HG03280 (cell line): Measurements from ENCODE around the gene TNNI2.

Experiments used
- ATAC-seq: cut with Tn5 transposase; IDR thresholded peaks from one replicate; pipeline ENCODE4 v1.9.1; 2021; ENCODE audit warnings: mild to moderate bottlenecking, moderate library complexity; ENCODE audit not compliant: unreplicated experiment

The TNNI2 gene

GRCh38 chr11:1844221-1845094, 5.7 kb downstream of the TNNI2 start:
- ATAC-seq = no peak

GRCh38 chr11:1845095-1845429, 6.3 kb downstream of the TNNI2 start:
- ATAC-seq = no peak

DNA sequence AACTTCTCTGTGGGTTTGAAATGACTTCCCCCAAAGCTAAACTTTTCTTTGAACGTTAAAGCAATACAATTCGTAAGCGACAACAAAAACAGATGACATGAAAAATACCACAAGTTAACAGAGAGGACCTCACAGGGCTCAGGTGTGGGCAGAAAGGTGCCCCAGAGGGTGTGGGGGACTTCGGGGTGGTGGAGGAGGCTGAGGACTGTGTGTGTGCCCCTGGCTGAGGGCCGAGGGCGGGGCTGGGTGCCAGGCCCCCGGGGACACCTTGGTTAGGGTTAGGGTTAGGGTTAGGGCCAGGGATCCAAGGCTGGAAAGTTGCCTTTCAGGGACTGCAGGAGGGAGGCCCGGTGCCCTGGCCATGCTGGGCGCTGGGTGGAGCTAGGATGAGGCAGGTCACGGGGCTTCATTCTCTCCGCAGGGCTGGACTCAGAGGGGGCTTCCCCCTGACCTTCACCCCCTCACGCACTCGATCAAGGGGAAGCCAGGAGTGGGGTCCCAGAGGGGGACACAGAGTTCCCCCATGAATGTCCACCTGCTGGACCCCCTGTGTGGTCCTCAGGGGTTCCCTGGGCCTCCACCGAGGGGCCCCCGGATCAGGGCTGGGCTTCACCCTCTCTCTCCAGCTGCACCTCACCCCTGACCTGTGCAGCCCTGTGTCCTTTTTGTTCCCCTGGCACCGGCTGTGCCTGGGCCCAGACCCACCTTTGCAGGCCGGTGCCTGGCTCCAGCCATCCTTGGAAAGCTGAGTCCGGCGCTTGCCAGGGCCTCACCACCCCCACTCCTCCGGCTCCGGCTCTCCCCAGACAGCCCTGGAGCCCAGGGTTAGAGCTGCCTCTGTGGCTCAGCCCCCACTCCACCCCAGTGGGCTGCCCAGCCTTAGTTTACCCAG, 7.0 kb downstream of the TNNI2 start:
- no peak for ATAC-seq

DNA sequence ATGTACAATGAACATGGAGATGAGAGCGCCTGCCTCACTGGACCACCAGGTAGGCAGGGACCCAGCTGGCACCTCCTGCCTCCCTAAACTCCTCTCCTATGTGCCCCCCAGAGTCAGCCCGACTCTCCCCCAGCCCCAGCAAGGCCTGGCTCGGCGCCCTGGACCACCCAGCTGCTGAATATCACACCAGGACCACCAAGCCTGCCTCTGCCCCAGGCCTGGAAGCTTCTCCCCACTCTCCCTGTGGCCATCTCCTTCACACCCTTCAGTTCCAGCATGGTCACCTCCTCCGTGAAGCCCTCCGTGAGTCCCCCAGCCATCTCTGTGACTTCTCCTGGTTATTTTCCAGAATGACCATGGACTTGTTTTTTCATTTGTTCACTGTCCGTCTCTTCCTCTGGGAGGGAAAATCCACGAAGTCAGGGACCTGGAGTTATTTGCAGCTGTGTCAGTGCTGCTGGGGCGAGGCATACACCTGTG, 7.7 kb downstream of the TNNI2 start:
- no peak for ATAC-seq

- ATAC-seq = no peak
These were observed 8.4 kb downstream of the TNNI2 start for GRCh38 chr11:1847006-1847735.

- no peak for ATAC-seq
These were observed 9.3 kb downstream of the TNNI2 start for GRCh38 chr11:1847926-1848639.

GRCh38 chr11:1848640-1849430, 10.1 kb downstream of the TNNI2 start:
- no peak for ATAC-seq

DNA sequence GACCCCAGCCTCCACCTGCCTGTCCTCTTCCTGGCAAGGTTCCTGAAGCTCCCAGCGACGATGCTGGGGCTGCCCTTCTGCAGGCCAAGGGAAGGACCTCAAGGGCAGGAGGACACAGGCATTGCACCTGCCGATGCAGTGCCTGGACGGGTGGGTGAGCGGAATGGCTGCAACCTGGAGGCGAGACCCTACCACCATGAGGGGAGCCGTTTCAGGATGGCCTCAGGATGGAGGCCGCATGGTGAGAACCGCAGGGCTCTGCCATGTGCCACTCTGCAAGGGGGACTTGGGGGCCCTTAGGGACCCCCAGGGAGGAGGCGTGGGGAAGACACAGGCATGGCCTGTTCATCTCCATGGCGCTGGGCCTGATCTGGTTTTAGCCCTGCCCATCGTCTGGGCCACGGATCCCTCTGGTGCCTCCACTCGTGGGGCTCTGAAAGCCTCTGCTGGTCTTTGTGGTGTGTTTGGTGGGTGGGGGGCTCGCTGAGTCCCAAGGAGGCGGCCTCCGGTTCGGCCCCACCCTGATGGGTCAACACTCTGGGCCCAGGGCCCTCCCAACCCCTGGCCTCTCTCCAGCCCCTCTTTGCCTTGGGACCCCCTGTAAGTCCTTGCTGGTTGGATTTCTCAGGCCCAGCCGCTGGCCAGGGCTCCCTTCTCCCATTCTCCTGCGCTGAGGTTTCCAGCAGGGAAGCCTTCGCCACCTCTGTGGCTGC, 12.8 kb downstream of the TNNI2 start:
- no peak for ATAC-seq

GRCh38 chr11:1852271-1852876, 13.6 kb downstream of the TNNI2 start:
- peak; percentile 0 for ATAC-seq

- ATAC-seq = peak; percentile 53
These were observed 14.1 kb downstream of the TNNI2 start, which contains the start of gene LSP1 for GRCh38 chr11:1852877-1853276. Gene LSP1, plus strand, starts transcription at chr11:1853084. Its CDS starts 61 bp downstream, at chr11:1853145.

DNA sequence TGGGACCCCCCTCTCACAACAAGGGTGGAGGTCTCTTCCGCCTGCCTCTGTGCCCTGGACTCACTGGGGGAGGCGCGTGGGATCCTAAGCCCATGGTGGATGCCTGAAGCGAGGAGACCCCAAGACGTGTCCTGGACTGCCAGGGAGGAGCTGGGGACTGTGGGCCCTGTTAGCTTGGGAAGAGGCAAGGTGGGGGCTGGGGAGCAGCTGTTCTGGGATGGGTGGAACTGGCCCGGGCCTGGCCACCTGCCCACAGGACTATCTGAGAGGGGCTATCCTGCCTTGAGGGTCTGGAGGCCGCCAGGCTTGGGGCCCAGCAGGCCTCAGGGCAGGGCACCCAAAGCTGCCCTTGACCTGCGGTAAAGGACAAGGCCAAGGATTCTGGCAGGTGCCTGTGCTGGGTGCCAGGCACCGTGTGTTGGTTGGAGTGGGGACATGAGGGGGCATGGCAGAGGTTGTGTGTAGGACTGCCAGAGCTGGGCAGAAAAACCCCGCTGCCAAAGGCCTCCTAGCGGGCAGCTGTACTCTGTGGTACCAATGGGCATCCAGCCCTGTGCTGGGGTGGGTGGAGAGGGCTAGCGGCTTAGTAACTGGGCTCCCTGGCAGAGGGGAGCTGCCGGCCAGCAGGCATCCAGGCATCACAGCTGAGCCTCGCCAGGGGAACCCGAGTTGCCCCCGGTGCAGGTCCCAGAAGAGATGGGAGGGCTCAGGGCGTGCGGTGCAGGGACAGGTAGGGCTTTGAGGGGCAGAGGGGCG, 14.8 kb downstream of the TNNI2 start:
- no peak for ATAC-seq

- peak; percentile 18 for ATAC-seq
These were observed 15.6 kb downstream of the TNNI2 start for GRCh38 chr11:1854132-1854948.

GRCh38 chr11:1854949-1855885, 16.4 kb downstream of the TNNI2 start:
- peak; percentile 23 for ATAC-seq

DNA sequence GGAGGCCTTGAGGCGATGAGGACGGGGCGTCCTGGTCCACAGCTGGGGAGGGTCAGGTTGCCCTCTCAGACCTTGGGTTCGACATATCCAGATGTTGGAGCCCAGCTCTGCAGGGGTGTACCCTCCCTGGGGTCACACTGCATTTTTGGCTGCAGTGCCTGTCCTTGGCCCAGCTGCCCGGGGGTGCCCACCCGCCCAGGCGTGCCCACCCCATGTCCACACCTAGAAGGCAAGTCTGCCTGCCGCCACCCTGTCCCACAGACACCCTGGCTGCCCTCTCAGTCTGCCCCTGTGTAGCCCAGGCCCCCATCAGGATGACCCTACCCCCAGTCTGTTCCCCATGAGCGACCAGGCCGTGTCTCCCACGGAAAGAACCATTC, 17.1 kb downstream of the TNNI2 start:
- ATAC-seq = no peak

DNA sequence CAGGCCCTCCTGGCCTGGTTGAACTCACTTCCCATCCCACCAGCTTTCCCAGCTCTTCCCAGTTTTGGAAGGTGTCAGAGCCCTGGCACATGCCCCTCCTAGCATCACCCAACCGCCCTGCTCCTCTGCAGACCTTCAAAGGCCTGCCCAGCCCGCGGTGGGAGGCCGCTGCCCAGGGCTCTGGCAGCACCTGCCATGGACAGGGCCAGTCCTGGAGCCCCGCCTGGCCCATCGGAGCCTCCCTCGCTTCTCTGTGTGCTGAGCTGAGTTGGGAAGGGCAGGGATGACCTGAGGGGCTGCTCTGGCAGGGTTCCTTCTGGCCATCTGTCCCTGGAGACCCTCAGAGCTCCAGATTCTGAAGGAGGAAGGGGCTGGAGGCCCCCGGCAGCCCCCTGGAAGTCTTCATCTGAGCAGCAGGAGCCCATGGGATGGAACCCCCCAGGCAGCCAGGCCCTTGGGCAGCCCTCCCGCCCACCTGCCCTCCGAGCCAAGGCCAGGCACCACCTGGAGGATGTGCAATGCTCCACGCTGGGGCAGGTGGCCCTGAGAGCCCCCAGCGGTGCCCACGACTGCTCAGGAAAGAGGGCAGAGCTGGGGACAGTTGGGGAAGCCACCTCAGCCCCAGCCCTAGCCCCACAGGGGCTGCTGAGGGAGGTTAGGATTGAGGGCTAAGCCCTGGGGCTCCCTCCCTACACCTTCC, 17.7 kb downstream of the TNNI2 start:
- no peak for ATAC-seq
